ENCODE results near the gene SDR42E2. TPM values are rescaled to one million over a fixed set of nuclear protein-coding genes. Genes with fewer than 3 reads are reported as not detected.

The SDR42E2 gene
- total and polyA plus RNA-seq, 2 of the 4 experiments (the other 2 are of a cell fraction): not detected

DNA sequence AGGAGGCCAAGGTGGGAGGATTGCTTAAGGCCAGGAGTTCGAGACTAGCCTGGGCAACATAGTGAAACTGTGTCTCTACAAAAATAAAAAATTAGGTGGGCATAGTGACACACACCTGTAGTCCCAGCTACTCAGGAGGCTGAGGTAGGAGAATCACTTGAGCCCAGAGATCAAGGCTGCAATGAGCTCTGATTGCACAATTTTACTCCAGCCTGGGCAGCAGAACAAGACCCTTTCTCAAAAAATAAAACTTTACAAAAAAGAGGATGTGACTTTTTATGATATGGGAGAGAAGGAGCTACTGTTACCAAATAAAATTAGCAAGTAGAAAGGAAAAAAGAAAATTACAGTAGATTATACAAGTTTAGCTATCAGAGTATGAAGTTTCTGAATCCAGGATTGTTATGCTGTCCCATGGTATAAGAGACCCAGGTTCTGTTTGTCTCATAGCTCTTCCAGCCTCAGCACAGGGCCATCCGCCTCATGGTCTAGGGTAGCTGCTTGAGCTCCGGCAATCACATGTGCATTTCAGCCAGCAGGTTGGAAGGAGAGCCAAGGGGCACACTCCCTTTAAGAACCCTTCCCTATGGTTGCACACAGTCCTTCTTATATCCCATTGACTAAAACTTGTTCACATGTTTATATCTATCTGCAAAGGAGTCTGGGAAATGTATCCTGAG lies 57.2 kb downstream of the SDR42E2 start:
- Histone ChIP-seq H3K4me2 (ENCODE audit: low read depth, low read length) (no peak overlapping the region), H3K23ac (ENCODE audit: low read depth, low read length) (no peak overlapping the region), H2AK5ac (ENCODE audit: low read depth, low read length) (no peak overlapping the region), H4K5ac (ENCODE audit: low read depth, low read length) (no peak overlapping the region), H2BK120ac (ENCODE audit: low read depth, low read length) (no peak overlapping the region), H2AK9ac (replicated peaks; ENCODE audit: low read depth, low read length, poor library complexity) (no peak overlapping the region), H4K91ac (ENCODE audit: insufficient read depth, low read depth, low read length) (no peak overlapping the region), H3K18ac (ENCODE audit: low read depth, low read length) (no peak overlapping the region), H2AFZ (replicated peaks; ENCODE audit: low read length, poor library complexity) (no peak overlapping the region), H2BK5ac (ENCODE audit: low read depth, low read length, poor library complexity, severe bottlenecking) (no peak overlapping the region), H3K56ac (ENCODE audit: extremely low read depth, insufficient read depth, low read length) (no peak overlapping the region), H3K27me3 (ENCODE audit: control insufficient read depth, insufficient read depth, low read length) (no peaks in the 10 kb centered on the region), H3K9me3 (ENCODE audit: control insufficient read depth, insufficient read depth, low read length) (no peaks in the 10 kb centered on the region), H3K4ac (ENCODE audit: low read depth, low read length) (no peak overlapping the region), H4K8ac (ENCODE audit: low read depth in 2 of 2, low read length in 2 of 2) (no peak overlapping the region), H3K9me1 (ENCODE audit: insufficient read depth, low read length) (peaks cover 28% of the 10 kb centered on the region), H3K79me1 (ENCODE audit: low read depth in 1 of 2, low read length in 2 of 2) (peaks cover 29 to 86% of the 10 kb centered on the region in 2 experiments), H2BK15ac (ENCODE audit: low read depth, low read length) (no peak overlapping the region), H4K20me1 (ENCODE audit: insufficient read depth, low read length) (peaks cover 50% of the 10 kb centered on the region), H2BK20ac (ENCODE audit: low read depth, low read length) (no peak overlapping the region), H3K27ac (ENCODE audit: insufficient read depth, low read length) (no peak overlapping the region), H3K9ac (ENCODE audit: low read depth, low read length) (no peak overlapping the region), H3K4me1 (ENCODE audit: control insufficient read depth, insufficient read depth, low read length) (peaks cover 5% of the 10 kb centered on the region), H3K36me3 (ENCODE audit: control insufficient read depth, insufficient read depth, low read length) (peaks cover 4% of the 10 kb centered on the region), H3K14ac (replicated peaks; ENCODE audit: low read depth, low read length) (no peak overlapping the region), H3K4me3 (ENCODE audit: insufficient read depth, low read depth, low read length) (no peak overlapping the region)
- dilution Hi-C loops (cut with HindIII; ENCODE audit: low sequenced_read_pairs, unreplicated experiment): no loop called here
- TF ChIP-seq MAZ (IDR thresholded peaks at IDR 0.05; ENCODE audit: borderline replicate concordance, low read depth, low read length): no peak
- no peak for TF ChIP-seq POLR2A (IDR thresholded peaks at IDR 0.05; ENCODE audit: low read depth, low read length)
- no peak for TF ChIP-seq RFX5 (IDR thresholded peaks at IDR 0.05; ENCODE audit: low read depth, low read length)
- TF ChIP-seq RAD21 (IDR thresholded peaks at IDR 0.05; ENCODE audit: low read length): no peak
- no peak for TF ChIP-seq FOS (IDR thresholded peaks at IDR 0.05; ENCODE audit: low read depth, low read length)
- TF ChIP-seq, protein P1, sequence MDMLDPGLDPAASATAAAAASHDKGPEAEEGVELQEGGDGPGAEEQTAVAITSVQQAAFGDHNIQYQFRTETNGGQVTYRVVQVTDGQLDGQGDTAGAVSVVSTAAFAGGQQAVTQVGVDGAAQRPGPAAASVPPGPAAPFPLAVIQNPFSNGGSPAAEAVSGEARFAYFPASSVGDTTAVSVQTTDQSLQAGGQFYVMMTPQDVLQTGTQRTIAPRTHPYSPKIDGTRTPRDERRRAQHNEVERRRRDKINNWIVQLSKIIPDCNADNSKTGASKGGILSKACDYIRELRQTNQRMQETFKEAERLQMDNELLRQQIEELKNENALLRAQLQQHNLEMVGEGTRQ (IDR thresholded peaks at IDR 0.05; ENCODE audit: low read depth, low read length): no peak
- TF ChIP-seq, protein P2, sequence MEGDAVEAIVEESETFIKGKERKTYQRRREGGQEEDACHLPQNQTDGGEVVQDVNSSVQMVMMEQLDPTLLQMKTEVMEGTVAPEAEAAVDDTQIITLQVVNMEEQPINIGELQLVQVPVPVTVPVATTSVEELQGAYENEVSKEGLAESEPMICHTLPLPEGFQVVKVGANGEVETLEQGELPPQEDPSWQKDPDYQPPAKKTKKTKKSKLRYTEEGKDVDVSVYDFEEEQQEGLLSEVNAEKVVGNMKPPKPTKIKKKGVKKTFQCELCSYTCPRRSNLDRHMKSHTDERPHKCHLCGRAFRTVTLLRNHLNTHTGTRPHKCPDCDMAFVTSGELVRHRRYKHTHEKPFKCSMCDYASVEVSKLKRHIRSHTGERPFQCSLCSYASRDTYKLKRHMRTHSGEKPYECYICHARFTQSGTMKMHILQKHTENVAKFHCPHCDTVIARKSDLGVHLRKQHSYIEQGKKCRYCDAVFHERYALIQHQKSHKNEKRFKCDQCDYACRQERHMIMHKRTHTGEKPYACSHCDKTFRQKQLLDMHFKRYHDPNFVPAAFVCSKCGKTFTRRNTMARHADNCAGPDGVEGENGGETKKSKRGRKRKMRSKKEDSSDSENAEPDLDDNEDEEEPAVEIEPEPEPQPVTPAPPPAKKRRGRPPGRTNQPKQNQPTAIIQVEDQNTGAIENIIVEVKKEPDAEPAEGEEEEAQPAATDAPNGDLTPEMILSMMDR (conservative IDR thresholded peaks at IDR 0.05; ENCODE audit: low read depth, low read length): no peak
- TF ChIP-seq ELK1 (IDR thresholded peaks at IDR 0.05; ENCODE audit: borderline replicate concordance, low read depth, low read length): no peak
- TF ChIP-seq SMC3 (IDR thresholded peaks at IDR 0.05; ENCODE audit: low read depth, low read length): no peak
- TF ChIP-seq CHD1 (IDR thresholded peaks at IDR 0.05; ENCODE audit: low read depth, low read length): no peak
- no peak for TF ChIP-seq MXI1 (IDR thresholded peaks at IDR 0.05; ENCODE audit: borderline replicate concordance, low read depth, low read length)
- intact Hi-C loops (cut with micrococcal nuclease): no loop called here
- ChIA-PET POLR2A (ENCODE audit: unreplicated experiment) (no interaction called here), CTCF (interaction anchor here (0.7 kb wide), 1 partner anchor 31 kb away, joined by 3 read pairs; no protein-coding TSS in a partner anchor)
- no peak for ATAC-seq (ENCODE audit: low read depth)
- no CpG with 5 or more reads among the region's 3 CpGs for WGBS, 2 experiments (ENCODE audit: extremely low coverage in 2 of 2, insufficient read length in 1 of 2)
- in situ Hi-C loops (cut with MboI; ENCODE audit: low sequenced_read_pairs): no loop called here
- BruUV-seq (replicated peaks): no TSS peak
- DNase-seq: no peak

Measured in IMR-90 (cell line).